ENCODE data around the gene ADCYAP1R1. TPM values are rescaled to one million over a fixed set of nuclear protein-coding genes. Genes with fewer than 3 reads are reported as not detected.

The ADCYAP1R1 gene
- total and polyA plus RNA-seq, 2 donors (not counting 1 experiment from before 2014, with no cell fraction given), result not detected

- POLR2A ChIA-PET, result no interaction called here
- Mint-ChIP-seq H3K27me3 (peaks cover 7% of the 10 kb centered on the region), H3K4me1 (no peaks in the 10 kb centered on the region), H3K27ac (no peak overlapping the region), H3K4me3 (no peak overlapping the region), H3K9me3 (ENCODE audit: insufficient read depth) (no peaks in the 10 kb centered on the region)
- TF ChIP-seq EZH2 (IDR thresholded peaks at IDR 0.05; ENCODE audit: borderline replicate concordance, insufficient read depth, low read depth, low read length, poor library complexity, severe bottlenecking) (no peak), CTCF (IDR thresholded peaks at IDR 0.05) (no peak)
- Histone ChIP-seq H3K27me3 (replicated peaks in 1 of 4; ENCODE audit: control extremely low read depth in 1 of 4, control insufficient read depth in 3 of 4, insufficient read depth in 4 of 4, low read length in 3 of 4) (peaks cover 0 to 5% (median 2%) of the 10 kb centered on the region in 4 experiments), H2AFZ (ENCODE audit: insufficient read depth, low read depth, low read length, poor library complexity, severe bottlenecking) (no peak overlapping the region), H4K20me1 (ENCODE audit: control insufficient read depth, insufficient read depth, low read length, poor library complexity, severe bottlenecking) (no peaks in the 10 kb centered on the region), H3K4me2 (replicated peaks; ENCODE audit: low read depth, low read length, poor library complexity, severe bottlenecking) (no peak overlapping the region), H3K4me3 (ENCODE audit: control extremely low read depth in 1 of 5, extremely low read depth in 1 of 5, insufficient read depth in 1 of 5, low read depth in 2 of 5, low read length in 4 of 5) (no peak overlapping the region), H3K27ac (ENCODE audit: low read length in 2 of 2) (no peak overlapping the region), H3K9ac (ENCODE audit: low read length) (no peak overlapping the region), H3K9me3 (ENCODE audit: control extremely low read depth in 1 of 3, control insufficient read depth in 2 of 3, insufficient read depth in 1 of 3, low read length in 2 of 3) (no peaks in the 10 kb centered on the region), H3K79me2 (ENCODE audit: control insufficient read depth, insufficient read depth, low read length) (no peaks in the 10 kb centered on the region), H3K36me3 (replicated peaks in 1 of 2; ENCODE audit: control extremely low read depth in 1 of 2, control insufficient read depth in 1 of 2, extremely low read depth in 1 of 2, insufficient read depth in 2 of 2, low read length in 1 of 2) (no peaks in the 10 kb centered on the region), H3K4me1 (ENCODE audit: control insufficient read depth in 2 of 2, insufficient read depth in 2 of 2, low read length in 2 of 2) (no peaks in the 10 kb centered on the region)
- intact Hi-C loops (cut with micrococcal nuclease), result no loop called here
- 86% methylated on average over 1 of the region's 1 CpG for WGBS (ENCODE audit: insufficient coverage)
- CTCF ChIA-PET, result no interaction called here
- DNase-seq (no peak), ATAC-seq (ENCODE audit: low read depth) (no peak)
These were observed 62.7 kb downstream of the ADCYAP1R1 start for GRCh38 chr7:31114593-31115343.

GRCh38 chr7:31116615-31117014 is 64.5 kb downstream of the ADCYAP1R1 start:
- ATAC-seq (ENCODE audit: low read depth) (no peak), DNase-seq (no peak)
- Histone ChIP-seq H3K36me3 (replicated peaks in 1 of 2; ENCODE audit: control extremely low read depth in 1 of 2, control insufficient read depth in 1 of 2, extremely low read depth in 1 of 2, insufficient read depth in 2 of 2, low read length in 1 of 2) (no peaks in the 10 kb centered on the region), H3K4me2 (replicated peaks; ENCODE audit: low read depth, low read length, poor library complexity, severe bottlenecking) (no peak overlapping the region), H3K9ac (ENCODE audit: low read length) (no peak overlapping the region), H2AFZ (ENCODE audit: insufficient read depth, low read depth, low read length, poor library complexity, severe bottlenecking) (no peak overlapping the region), H4K20me1 (ENCODE audit: control insufficient read depth, insufficient read depth, low read length, poor library complexity, severe bottlenecking) (no peaks in the 10 kb centered on the region), H3K9me3 (ENCODE audit: control extremely low read depth in 1 of 3, control insufficient read depth in 2 of 3, insufficient read depth in 1 of 3, low read length in 2 of 3) (no peaks in the 10 kb centered on the region), H3K4me1 (ENCODE audit: control insufficient read depth in 2 of 2, insufficient read depth in 2 of 2, low read length in 2 of 2) (no peaks in the 10 kb centered on the region), H3K27me3 (replicated peaks in 1 of 4; ENCODE audit: control extremely low read depth in 1 of 4, control insufficient read depth in 3 of 4, insufficient read depth in 4 of 4, low read length in 3 of 4) (peaks cover 0 to 4% (median 1%) of the 10 kb centered on the region in 4 experiments), H3K4me3 (ENCODE audit: control extremely low read depth in 1 of 5, extremely low read depth in 1 of 5, insufficient read depth in 1 of 5, low read depth in 2 of 5, low read length in 4 of 5) (no peak overlapping the region), H3K79me2 (ENCODE audit: control insufficient read depth, insufficient read depth, low read length) (no peaks in the 10 kb centered on the region), H3K27ac (ENCODE audit: low read length in 2 of 2) (no peak overlapping the region)
- Mint-ChIP-seq H3K4me1 (no peaks in the 10 kb centered on the region), H3K9me3 (ENCODE audit: insufficient read depth) (no peaks in the 10 kb centered on the region), H3K27me3 (peaks cover 7% of the 10 kb centered on the region), H3K4me3 (no peak overlapping the region), H3K27ac (no peak overlapping the region)
- WGBS (ENCODE audit: insufficient coverage), result 55% methylated on average over 2 of the region's 3 CpGs
- ChIA-PET POLR2A (no interaction called here), CTCF (no interaction called here)
- TF ChIP-seq CTCF (IDR thresholded peaks at IDR 0.05), result no peak
- no peak for TF ChIP-seq EZH2 (IDR thresholded peaks at IDR 0.05; ENCODE audit: borderline replicate concordance, insufficient read depth, low read depth, low read length, poor library complexity, severe bottlenecking)
- intact Hi-C loops (cut with micrococcal nuclease), result no loop called here
